GM23248 (cell line): ENCODE measurements around the gene RAD52. TPM values are rescaled to one million over a fixed set of nuclear protein-coding genes. Genes with fewer than 3 reads are reported as not detected.
A peak's percentile ranks its signal among the peaks of the same experiment; 100 is the strongest.

Source experiments
- DNase-seq: peaks from one replicate; pipeline ENCODE4 v3.0.0-alpha.2; 2015
- H2AFZ ChIP-seq: fragments of 200-600 bp; sonication (generic); 2 replicates; pipeline ENCODE4 v1.6.1; 2016; ENCODE audit warnings: antibody characterized with exemption
- H3F3A ChIP-seq: fragments of 200-600 bp; sonication (generic); 2 replicates; pipeline ENCODE4 v1.6.1; 2016; ENCODE audit warnings: mild to moderate bottlenecking, antibody characterized with exemption, mixed run types; ENCODE audit not compliant: insufficient read depth
- H3K27ac ChIP-seq: fragments of 200-600 bp; sonication (generic); 2 replicates; pipeline ENCODE4 v1.5.1; 2016; ENCODE audit warnings: mild to moderate bottlenecking
- H3K27me3 ChIP-seq: fragments of 200-600 bp; sonication (generic); replicated peaks from 2 replicates; pipeline ENCODE4 v1.6.1; 2016; ENCODE audit warnings: mild to moderate bottlenecking; ENCODE audit not compliant: insufficient read depth
- H3K36me3 ChIP-seq: fragments of 200-600 bp; sonication (generic); 2 replicates; pipeline ENCODE4 v1.6.1; 2016; ENCODE audit warnings: low read depth, mild to moderate bottlenecking
- H3K4me1 ChIP-seq: fragments of 200-600 bp; sonication (generic); 2 replicates; pipeline ENCODE4 v1.6.1; 2016; ENCODE audit warnings: mild to moderate bottlenecking; ENCODE audit not compliant: insufficient read depth
- H3K4me2 ChIP-seq: fragments of 200-600 bp; sonication (generic); one replicate; pipeline ENCODE4 v1.6.1; 2016; ENCODE audit warnings: mild to moderate bottlenecking; ENCODE audit not compliant: unreplicated experiment
- H3K4me3 ChIP-seq: fragments of 200-600 bp; sonication (generic); 2 replicates; pipeline ENCODE4 v1.5.1; 2016; ENCODE audit warnings: mild to moderate bottlenecking
- H3K79me2 ChIP-seq: fragments of 200-600 bp; sonication (generic); 2 replicates; pipeline ENCODE4 v1.6.1; 2016; ENCODE audit warnings: mild to moderate bottlenecking; ENCODE audit not compliant: insufficient read depth
- H3K9ac ChIP-seq: fragments of 200-600 bp; sonication (generic); 2 replicates; pipeline ENCODE4 v1.6.1; 2016; ENCODE audit warnings: mild to moderate bottlenecking
- H3K9me2 ChIP-seq: fragments of 200-600 bp; sonication (generic); 2 replicates; pipeline ENCODE4 v1.6.1; 2016; ENCODE audit warnings: mixed run types, mild to moderate bottlenecking, moderate library complexity; ENCODE audit not compliant: insufficient read depth
- H3K9me3 ChIP-seq: fragments of 200-600 bp; sonication (generic); one replicate; pipeline ENCODE4 v1.6.1; 2017; ENCODE audit warnings: low read depth
- H4K20me1 ChIP-seq: fragments of 200-600 bp; sonication (generic); 2 replicates; pipeline ENCODE4 v1.6.0; 2016; ENCODE audit not compliant: insufficient read depth
- EZH2 ChIP-seq: fragments of 200-600 bp; sonication (generic); IDR thresholded peaks from 2 replicates; pipeline ENCODE4 v1.6.1; 2018; ENCODE audit warnings: antibody characterized with exemption, mild to moderate bottlenecking; ENCODE audit not compliant: insufficient read depth, poor library complexity, severe bottlenecking
- EZH2phosphoT487 ChIP-seq: fragments of 200-600 bp; sonication (generic); IDR thresholded peaks from 2 replicates; pipeline ENCODE4 v1.6.1; 2018; ENCODE audit warnings: antibody characterized with exemption, moderate library complexity, mild to moderate bottlenecking, low read depth; ENCODE audit not compliant: insufficient read depth
- WGBS, 2 experiments: methylation state at CpG; one replicate each; pipeline ENCODE4 v1.1.6; 2015 to 2017; ENCODE audit warnings: low lambda C conversion rate in 2 of 2, low coverage in 1 of 2; ENCODE audit errors: missing lambda C conversion rate in 2 of 2; 5-methylcytosine and 5-hydroxymethylcytosine counted together
- in situ Hi-C: fragments of 300-500 bp; cut with MboI; formaldehyde crosslinking; loops from 2 replicates; pipeline ENCODE4 v1.15.0; 2020
- polyA plus RNA-seq: library from polyadenylated mRNA; unstranded; fragments of >200 nt; fragmentation: Nextera tagmentation; extraction: Ambion mirVana; gene quantifications from 2 replicates; pipeline ENCODE4 v1.2.1, GENCODE V29; 2016
- total RNA-seq: library from RNA; depleted of rRNA; stranded (reverse); fragments of >200 nt; shearing (Covaris generic); gene quantifications from 2 replicates; pipeline ENCODE4 v1.2.3, GENCODE V29; 2014

RAD52 gene
- total and polyA plus RNA-seq, 2 experiments from 2014 or later = 7.4 to 20.0 TPM

GRCh38 chr12:879641-880040 lies 69.9 kb downstream of the RAD52 start:
- peak; percentile 74 for DNase-seq
- Histone ChIP-seq H2AFZ (no peak overlapping the region), H3K27me3 (no peaks in the 10 kb centered on the region), H3F3A (peaks cover 55% of the 10 kb centered on the region), H3K4me3 (no peak overlapping the region), H3K79me2 (peaks cover 4% of the 10 kb centered on the region; the same call in 1 of the 2 replicates), H4K20me1 (no peaks in the 10 kb centered on the region), H3K9me3 (no peaks in the 10 kb centered on the region), H3K27ac (no peak overlapping the region), H3K9me2 (no peaks in the 10 kb centered on the region), H3K4me2 (no peak overlapping the region), H3K36me3 (peaks cover 78% of the 10 kb centered on the region), H3K9ac (no peak overlapping the region), H3K4me1 (no peaks in the 10 kb centered on the region)
- 65 to 66% methylated on average over 5 of the region's 5 CpGs for WGBS, 2 experiments
- in situ Hi-C loops = no loop called here
- no peak for TF ChIP-seq EZH2
- no peak for TF ChIP-seq EZH2phosphoT487

GRCh38 chr12:873954-874353 lies 75.5 kb downstream of the RAD52 start:
- Histone ChIP-seq H3K27me3 (no peaks in the 10 kb centered on the region), H4K20me1 (no peaks in the 10 kb centered on the region), H3K27ac (no peak overlapping the region), H3F3A (peaks cover 23% of the 10 kb centered on the region), H3K36me3 (peaks cover 65% of the 10 kb centered on the region), H3K9me2 (no peaks in the 10 kb centered on the region), H3K79me2 (peaks cover 4% of the 10 kb centered on the region; the same call in 1 of the 2 replicates), H3K4me2 (no peak overlapping the region), H3K4me1 (no peaks in the 10 kb centered on the region), H3K9me3 (no peaks in the 10 kb centered on the region), H3K9ac (no peak overlapping the region), H2AFZ (no peak overlapping the region), H3K4me3 (no peak overlapping the region)
- DNase-seq = no peak
- 88 to 92% methylated on average over 2 of the region's 2 CpGs for WGBS, 2 experiments
- TF ChIP-seq EZH2phosphoT487 (no peak), EZH2 (no peak)
- in situ Hi-C loops = no loop called here

GRCh38 chr12:870378-870777 lies 79.1 kb downstream of the RAD52 start:
- in situ Hi-C loops = no loop called here
- Histone ChIP-seq H3K4me1 (no peaks in the 10 kb centered on the region), H3F3A (0 out of 2 replicates have a peak, but pooled peaks cover 4% of the 10 kb centered on the region), H3K4me3 (no peak overlapping the region), H3K9ac (no peak overlapping the region), H2AFZ (no peak overlapping the region), H3K36me3 (peaks cover 69% of the 10 kb centered on the region), H3K79me2 (peaks cover 13% of the 10 kb centered on the region; the same call in 1 of the 2 replicates), H3K27me3 (no peaks in the 10 kb centered on the region), H3K27ac (no peak overlapping the region), H3K9me3 (no peaks in the 10 kb centered on the region), H3K9me2 (no peaks in the 10 kb centered on the region), H3K4me2 (no peak overlapping the region), H4K20me1 (no peaks in the 10 kb centered on the region)
- DNase-seq = no peak
- WGBS, 2 experiments = 87 to 100% methylated on average over 1 of the region's 1 CpG
- TF ChIP-seq EZH2phosphoT487 = no peak
- no peak for TF ChIP-seq EZH2

- Histone ChIP-seq H3K79me2 (peaks cover 26% of the 10 kb centered on the region; the same call in 1 of the 2 replicates), H3K4me2 (no peak overlapping the region), H3K9ac (no peak overlapping the region), H3K36me3 (peaks cover 75% of the 10 kb centered on the region), H3K27me3 (no peaks in the 10 kb centered on the region), H3F3A (no peaks in the 10 kb centered on the region), H2AFZ (no peak overlapping the region), H3K27ac (no peak overlapping the region), H3K4me3 (no peak overlapping the region), H3K9me2 (no peaks in the 10 kb centered on the region), H3K9me3 (no peaks in the 10 kb centered on the region), H4K20me1 (no peaks in the 10 kb centered on the region), H3K4me1 (no peaks in the 10 kb centered on the region)
- in situ Hi-C loops = no loop called here
- WGBS, 2 experiments = 39 to 40% methylated on average over 3 of the region's 3 CpGs
- DNase-seq = no peak
- TF ChIP-seq EZH2phosphoT487 = no peak
- no peak for TF ChIP-seq EZH2
These were observed 80.8 kb downstream of the RAD52 start for GRCh38 chr12:868722-869121.

GRCh38 chr12:867905-868304 lies 81.6 kb downstream of the RAD52 start:
- Histone ChIP-seq H3K4me1 (no peaks in the 10 kb centered on the region), H3K36me3 (peaks cover 77% of the 10 kb centered on the region), H3K4me3 (no peak overlapping the region), H3K9me3 (no peaks in the 10 kb centered on the region), H3K27me3 (no peaks in the 10 kb centered on the region), H3K9me2 (no peaks in the 10 kb centered on the region), H3F3A (no peaks in the 10 kb centered on the region), H2AFZ (no peak overlapping the region), H3K9ac (no peak overlapping the region), H3K4me2 (no peak overlapping the region), H3K79me2 (peaks cover 30% of the 10 kb centered on the region; the same call in 1 of the 2 replicates), H4K20me1 (no peaks in the 10 kb centered on the region), H3K27ac (no peak overlapping the region)
- TF ChIP-seq EZH2phosphoT487 (no peak), EZH2 (no peak)
- 81 to 87% methylated on average over 5 of the region's 5 CpGs for WGBS, 2 experiments
- DNase-seq = no peak
- in situ Hi-C loops = no loop called here
